Left ventricle myocardium inferior (tissue), 1 donor: ENCODE data around the gene DAZAP1. TPM values are rescaled to one million over a fixed set of nuclear protein-coding genes. Genes with fewer than 3 reads are reported as not detected.

ENCODE experiments used
- DNase-seq: peaks from one replicate; pipeline ENCODE4 v3.0.0-alpha.2; 2020
- H3K27ac ChIP-seq: fragments of 200-600 bp; replicated peaks from 2 replicates; pipeline ENCODE4 v1.8.0; 2021
- H3K27me3 ChIP-seq: fragments of 200-600 bp; 2 replicates; pipeline ENCODE4 v1.8.0; 2021; ENCODE audit warnings: low read depth
- H3K36me3 ChIP-seq: fragments of 200-600 bp; 2 replicates; pipeline ENCODE4 v1.8.0; 2021
- H3K4me1 ChIP-seq: fragments of 200-600 bp; 2 replicates; pipeline ENCODE4 v1.8.0; 2021
- H3K4me3 ChIP-seq: fragments of 200-600 bp; 2 replicates; pipeline ENCODE4 v1.8.0; 2021; ENCODE audit warnings: mild to moderate bottlenecking, moderate library complexity
- H3K9me3 ChIP-seq: fragments of 200-600 bp; replicated peaks from 2 replicates; pipeline ENCODE4 v1.8.0; 2021
- intact Hi-C: fragments of 100-400 bp; cut with micrococcal nuclease; formaldehyde crosslinking; loops from one replicate; pipeline ENCODE4 v1.11.0; 2022
- total RNA-seq: library from RNA; stranded (reverse); fragmentation: NEBNext Ultra II Directional; extraction: Animal tissue kit (Norgen Biotek cat#: 25700); gene quantifications from one replicate; pipeline ENCODE4 v1.2.1, GENCODE V29; 2021
- TF ChIP-seq, protein P1 (sequence below): fragments of 200-600 bp; IDR thresholded peaks from 2 replicates; pipeline ENCODE4 v1.8.0; 2021; ENCODE audit warnings: antibody characterized with exemption, mild to moderate bottlenecking, borderline replicate concordance
- donor health status: DM: no; HTN: yes; CAD: no; lungs with severe emphysema.

The DAZAP1 gene
- total RNA-seq, 1 donor from 2014 or later: 81.8 TPM

DNA sequence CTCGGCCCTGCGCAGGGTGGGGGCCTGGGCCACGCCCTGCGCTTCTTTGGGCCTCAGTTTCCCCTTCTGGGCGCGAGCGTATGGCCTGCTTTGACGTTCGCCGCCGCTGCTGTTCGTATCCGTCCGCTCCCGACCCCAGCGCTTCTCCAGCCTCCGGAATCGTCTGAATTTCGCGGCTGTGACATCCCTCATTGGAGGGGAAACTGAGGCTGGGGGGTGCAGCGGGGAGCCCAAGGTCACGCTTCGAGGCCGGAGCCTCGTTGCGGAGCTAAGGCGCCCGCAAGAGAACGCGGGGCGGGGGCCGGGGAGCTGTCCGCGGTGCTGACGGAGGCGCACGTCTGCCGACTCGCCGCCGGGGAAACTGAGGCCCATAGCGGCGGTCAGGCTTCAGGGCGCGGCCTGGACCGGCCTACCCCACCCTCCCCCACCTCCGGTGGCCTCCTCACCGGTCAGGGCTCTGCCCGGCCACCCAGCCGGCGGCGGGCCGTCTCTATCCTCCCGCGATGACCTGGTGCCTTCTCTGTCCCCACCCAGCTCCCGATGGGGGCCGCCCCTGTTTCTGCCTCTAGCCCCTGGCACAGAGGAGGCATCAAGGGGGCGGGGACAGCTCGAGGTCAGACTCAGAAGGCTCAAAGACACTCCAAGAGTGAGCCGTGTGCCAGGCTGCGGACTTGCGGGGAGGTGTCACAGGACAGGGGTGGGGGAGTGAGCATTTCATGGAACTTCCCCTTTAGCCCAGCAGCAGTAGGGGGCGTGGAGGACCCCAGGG, 39.5 kb downstream of the DAZAP1 start:
- H3K27me3 ChIP-seq: peaks cover 68% of the 10 kb centered on the region
- peak overlapping the region; percentile 63 for H3K4me3 ChIP-seq
- intact Hi-C loops: no loop called here
- H3K9me3 ChIP-seq: no peaks in the 10 kb centered on the region
- peaks cover 11% of the 10 kb centered on the region for H3K36me3 ChIP-seq
- no peak for DNase-seq
- peaks cover 32% of the 10 kb centered on the region for H3K4me1 ChIP-seq
- no peak overlapping the region for H3K27ac ChIP-seq
- TF ChIP-seq, protein P1, sequence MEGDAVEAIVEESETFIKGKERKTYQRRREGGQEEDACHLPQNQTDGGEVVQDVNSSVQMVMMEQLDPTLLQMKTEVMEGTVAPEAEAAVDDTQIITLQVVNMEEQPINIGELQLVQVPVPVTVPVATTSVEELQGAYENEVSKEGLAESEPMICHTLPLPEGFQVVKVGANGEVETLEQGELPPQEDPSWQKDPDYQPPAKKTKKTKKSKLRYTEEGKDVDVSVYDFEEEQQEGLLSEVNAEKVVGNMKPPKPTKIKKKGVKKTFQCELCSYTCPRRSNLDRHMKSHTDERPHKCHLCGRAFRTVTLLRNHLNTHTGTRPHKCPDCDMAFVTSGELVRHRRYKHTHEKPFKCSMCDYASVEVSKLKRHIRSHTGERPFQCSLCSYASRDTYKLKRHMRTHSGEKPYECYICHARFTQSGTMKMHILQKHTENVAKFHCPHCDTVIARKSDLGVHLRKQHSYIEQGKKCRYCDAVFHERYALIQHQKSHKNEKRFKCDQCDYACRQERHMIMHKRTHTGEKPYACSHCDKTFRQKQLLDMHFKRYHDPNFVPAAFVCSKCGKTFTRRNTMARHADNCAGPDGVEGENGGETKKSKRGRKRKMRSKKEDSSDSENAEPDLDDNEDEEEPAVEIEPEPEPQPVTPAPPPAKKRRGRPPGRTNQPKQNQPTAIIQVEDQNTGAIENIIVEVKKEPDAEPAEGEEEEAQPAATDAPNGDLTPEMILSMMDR: no peak

DNA sequence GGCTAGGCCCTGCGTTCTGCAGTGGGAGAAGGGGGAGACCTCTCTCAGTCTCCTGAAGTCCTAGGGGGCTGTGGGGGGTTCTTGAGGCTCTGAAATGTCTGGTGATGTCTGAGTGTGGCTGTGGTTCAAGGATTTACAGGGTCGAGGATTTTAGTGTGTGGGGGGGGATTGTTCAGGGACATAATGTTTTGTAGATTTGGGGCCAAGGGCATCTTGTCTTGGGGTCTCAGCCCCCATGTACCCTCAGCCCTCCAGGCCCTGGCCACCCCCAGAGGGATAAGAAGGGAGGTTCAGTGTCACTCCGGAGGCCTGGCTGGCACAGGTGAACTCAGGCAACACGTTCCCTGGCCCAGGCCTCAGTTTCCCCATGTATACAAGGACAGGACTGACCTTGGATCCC, 40.1 kb downstream of the DAZAP1 start:
- H3K4me1 ChIP-seq: peaks cover 34% of the 10 kb centered on the region
- intact Hi-C loops: no loop called here
- peaks cover 74% of the 10 kb centered on the region for H3K27me3 ChIP-seq
- TF ChIP-seq, protein P1: no peak
- H3K36me3 ChIP-seq: peaks cover 5% of the 10 kb centered on the region
- DNase-seq: no peak
- no peak overlapping the region for H3K4me3 ChIP-seq
- H3K27ac ChIP-seq: no peak overlapping the region
- H3K9me3 ChIP-seq: no peaks in the 10 kb centered on the region

DNA sequence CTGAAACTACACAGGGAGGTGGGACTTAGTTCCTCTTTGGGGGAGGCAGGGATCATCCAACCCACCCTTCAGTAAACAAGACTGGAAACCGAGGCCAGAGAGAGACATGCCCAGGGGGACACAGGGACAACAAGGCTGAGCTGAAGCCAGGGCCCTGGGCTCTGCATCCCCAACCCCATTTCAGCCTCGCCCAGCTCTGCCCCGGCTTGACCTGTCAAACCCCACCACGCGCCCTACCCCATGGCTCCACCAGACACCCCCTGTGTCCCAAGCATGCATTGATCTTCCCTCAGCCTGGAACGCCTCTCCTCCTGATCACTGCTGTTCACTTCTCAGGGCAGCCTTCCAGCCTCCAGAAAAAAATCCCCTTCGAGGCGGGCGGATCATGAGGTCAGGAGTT, 40.6 kb downstream of the DAZAP1 start:
- Histone ChIP-seq H3K27ac (no peak overlapping the region), H3K4me3 (no peak overlapping the region), H3K27me3 (peaks cover 78% of the 10 kb centered on the region), H3K9me3 (no peaks in the 10 kb centered on the region), H3K36me3 (peaks cover under 1% of the 10 kb centered on the region), H3K4me1 (peaks cover 39% of the 10 kb centered on the region)
- TF ChIP-seq, protein P1: no peak
- intact Hi-C loops: no loop called here
- DNase-seq: no peak

DNA sequence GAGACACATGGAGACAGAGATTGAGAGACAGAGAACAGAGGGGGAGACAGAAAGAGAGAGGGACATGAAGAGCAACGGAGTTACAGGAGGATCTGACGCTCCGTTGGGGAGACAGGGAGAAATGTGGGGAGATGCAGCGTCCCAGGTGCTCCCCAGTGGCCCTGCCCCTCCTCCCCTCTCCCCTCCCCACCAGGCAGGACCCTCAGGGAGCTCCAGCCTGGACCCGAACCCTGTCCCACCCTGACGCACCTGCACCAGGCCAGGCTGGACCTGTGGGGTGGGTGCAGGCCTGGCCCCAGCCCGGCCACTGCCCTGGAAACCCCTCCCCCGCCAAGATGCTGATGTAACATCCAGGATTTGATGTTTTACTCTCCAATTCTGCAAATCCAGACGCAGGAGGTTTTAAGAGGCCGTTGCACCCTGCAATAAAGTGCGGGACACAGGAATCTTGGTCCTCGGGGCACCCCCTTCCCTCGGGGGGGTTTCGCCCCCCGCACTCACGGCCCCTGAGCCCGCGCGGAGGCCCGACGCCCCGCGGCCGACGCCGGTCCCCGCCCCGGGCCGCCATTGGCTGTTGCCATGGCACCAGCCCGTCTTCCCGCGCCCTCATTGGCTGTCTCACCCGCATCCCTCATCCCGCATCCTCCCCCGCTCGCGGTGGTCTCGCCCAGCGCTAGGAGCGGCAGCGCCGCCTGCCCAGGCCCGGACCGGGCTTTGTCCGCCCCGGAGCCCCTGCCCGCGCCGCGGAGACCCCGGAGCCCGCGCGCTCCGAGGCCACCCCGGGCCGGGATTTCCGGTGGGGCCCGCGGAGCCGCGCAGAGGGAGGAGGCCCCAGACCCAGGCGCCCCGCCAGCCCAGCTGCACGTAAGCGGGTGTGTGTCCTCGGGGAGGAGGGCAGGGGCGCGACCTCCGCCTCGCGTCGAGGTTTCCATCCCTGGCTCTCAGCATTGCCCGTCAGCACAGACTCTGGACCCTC, 42.4 kb downstream of the DAZAP1 start, which contains the start of gene APC2:
TSS of gene APC2 (plus strand) at position 655 of the 976 bp plus-strand sequence. CDS start 2,881 bp downstream, outside the sequence.
- H3K27ac ChIP-seq: no peak within 1 kb of the TSS
- H3K4me3 ChIP-seq: no peak within 1 kb of the TSS
- H3K36me3 ChIP-seq: no peaks in the 10 kb centered on the region
- DNase-seq: no peak
- intact Hi-C loops: no loop called here
- TF ChIP-seq, protein P1: no peak
- peaks cover 96% of the 10 kb centered on the region for H3K27me3 ChIP-seq
- peaks cover 49% of the 10 kb centered on the region for H3K4me1 ChIP-seq
- no peaks in the 10 kb centered on the region for H3K9me3 ChIP-seq
